Heart left ventricle (tissue), 16 donors: ENCODE data around the gene TOX2. TPM values are rescaled to one million over a fixed set of nuclear protein-coding genes. Genes with fewer than 3 reads are reported as not detected.

Source experiments
- ATAC-seq, 4 donors: fragments of 200-7000 bp; cut with Tn5 transposase; one replicate each; pipeline ENCODE4 v1.9.1; 2020 to 2022; ENCODE audit warnings: moderate library complexity in 4 of 4, mild to moderate bottlenecking in 3 of 4, moderate number of reproducible peaks in 1 of 4
- DNase-seq, 5 donors: peaks; one replicate each; pipeline ENCODE4 v3.0.0-alpha.2; 2020
- H3K27ac ChIP-seq, 12 donors: fragments of 200-600 bp; sonication (generic) in 4 of 12; one replicate each; pipeline versions ENCODE4 v1.5.0 to v1.8.0; 2016 to 2022; ENCODE audit warnings: mild to moderate bottlenecking in 2 of 12
- H3K27me3 ChIP-seq, 9 donors: fragments of 200-600 bp; sonication (generic) in 2 of 9; one replicate each; pipeline versions ENCODE4 v1.5.1 to v1.8.0; 2016 to 2022; ENCODE audit warnings: mild to moderate bottlenecking in 3 of 9
- H3K36me3 ChIP-seq, 9 donors: fragments of 200-600 bp; sonication (generic) in 2 of 9; one replicate each; pipeline versions ENCODE4 v1.5.0 to v1.8.0; 2018 to 2022; ENCODE audit warnings: mild to moderate bottlenecking in 2 of 9
- H3K4me1 ChIP-seq, 12 donors: fragments of 200-600 bp; sonication (generic) in 4 of 12; one replicate each; pipeline versions ENCODE4 v1.5.0 to v1.8.0; 2016 to 2022; ENCODE audit warnings: mild to moderate bottlenecking in 3 of 12
- H3K4me3 ChIP-seq, 12 donors: fragments of 200-600 bp; sonication (generic) in 4 of 12; one replicate each; pipeline versions ENCODE4 v1.5.0 to v1.8.0; 2017 to 2022; ENCODE audit warnings: mild to moderate bottlenecking in 9 of 12, moderate library complexity in 4 of 12
- H3K9me3 ChIP-seq, 12 donors: fragments of 200-600 bp; sonication (generic) in 4 of 12; one replicate each; pipeline versions ENCODE4 v1.5.0 to v1.8.0; 2016 to 2022; ENCODE audit warnings: mild to moderate bottlenecking in 1 of 12
- CTCF ChIP-seq, 12 donors: fragments of 200-600 bp; sonication (generic) in 4 of 12; IDR thresholded peaks; one replicate each; pipeline versions ENCODE4 v1.5.0 to v1.8.0; 2018 to 2022; ENCODE audit warnings: antibody characterized with exemption in 12 of 12, mild to moderate bottlenecking in 5 of 12
- POLR2A ChIP-seq, 2 donors: fragments of 450-650 bp; IDR thresholded peaks; one replicate each; pipeline ENCODE4 v1.6.1; 2017; ENCODE audit warnings: antibody characterized with exemption in 2 of 2, mild to moderate bottlenecking in 2 of 2, moderate library complexity in 2 of 2
- WGBS, 4 donors: extraction: QIAGEN DNeasy Blood & Tissue Kit in 2 of 4; methylation state at CpG; one replicate each; pipeline versions ENCODE4 v1.1.5 to v1.1.7; 2013 to 2018; 5-methylcytosine and 5-hydroxymethylcytosine counted together
- intact Hi-C, 10 donors: fragments of 100-400 bp; cut with DNase I; formaldehyde crosslinking; loops; one replicate each; pipeline versions ENCODE4 v1.11.1 to v1.14.2; 2022
- polyA plus RNA-seq, 2 donors: library from polyadenylated mRNA; stranded (reverse); fragments of 200-250 nt; gene quantifications; one replicate each; pipeline ENCODE4 v1.2.3, GENCODE V29; 2013
- total RNA-seq, 9 donors: library from RNA; depleted of rRNA in 2 of 9; stranded (reverse); fragments of >200 nt in 2 of 9; fragmentation: NEBNext Ultra II Directional in 3 of 9; extraction: Animal tissue kit (Norgen Biotek cat#: 25700) in 3 of 9; gene quantifications; one replicate each; pipeline versions ENCODE4 v1.1.0 to v1.2.4, GENCODE V29; 2016 to 2023
- donor health status: ischemic (EF 13 %, LVEDD 7.1; RV severe dilation, severe dysfunction).
- donor health status: healthy with polysubstance abuse.
- donor health status: DM: no; HTN: yes; CAD: no.
- donor health status: DM: no; HTN: no; CAD: no.
- donor health status: ischemic (EF 25% LVEDD 6.9; RV normal size, moderate dysfunction).
- donor health status: ischemic (EF 25% LVEDD 5.7; RV mildly dilated, moderate dysfunction).
- donor health status: healthy.
- donor health status: DM: yes; HTN: yes; CAD: no.
- donor health status: ischemic (EF 35%, LVEDD 5.7; RV mildly dilated, moderate dysfunction).
- donor health status: nonischemic (EF 11% LVEDD 7.7; RV severe dilation, severe dysfunction).
- donor health status: DM: yes; HTN: yes; CAD: no.
- donor health status: PGD.
- donor health status: ischemic (EF 29% LVEDD 5.4; RV normal size, mild dysfunction).
- donor health status: nonischemic (EF 23%, LVEDD 6.1; RV moderate dilation, normal function).

TOX2 gene
- total and polyA plus RNA-seq, 11 donors, result 0.53 to 3.0 (median 0.91) TPM

- no peaks in the 10 kb centered on the region for H3K36me3 ChIP-seq
- WGBS, 4 donors, result 63 to 73% (median 67%) methylated on average over 14 of the region's 14 CpGs
- H3K4me3 ChIP-seq, result no peak overlapping the region
- H3K9me3 ChIP-seq, result no peaks in the 10 kb centered on the region
- no peak overlapping the region for H3K27ac ChIP-seq
- peaks cover 0 to 6% (median 0%) of the 10 kb centered on the region in 9 donors for H3K27me3 ChIP-seq
- H3K4me1 ChIP-seq, result no peaks in the 10 kb centered on the region
- ATAC-seq (no peak), DNase-seq (no peak)
- intact Hi-C loops, result no loop called here
- TF ChIP-seq POLR2A (IDR thresholded peaks at IDR 0.05), result no peak
- no peak for TF ChIP-seq CTCF (IDR thresholded peaks at IDR 0.05)
These were observed 114.5 kb downstream of the TOX2 start for GRCh38 chr20:44028868-44029847.

GRCh38 chr20:44029848-44030230, 115.2 kb downstream of the TOX2 start:
- DNase-seq (no peak), ATAC-seq (no peak)
- TF ChIP-seq CTCF (IDR thresholded peaks at IDR 0.05), result no peak
- no peak for TF ChIP-seq POLR2A (IDR thresholded peaks at IDR 0.05)

GRCh38 chr20:44030394-44030793, 115.7 kb downstream of the TOX2 start:
- DNase-seq (no peak), ATAC-seq (no peak)
- H3K9me3 ChIP-seq, result no peaks in the 10 kb centered on the region

More at GRCh38 chr20:44029848-44030230, 115.2 kb downstream of the TOX2 start:
- Histone ChIP-seq H3K27me3 (peaks cover 0 to 6% (median 0%) of the 10 kb centered on the region in 9 donors), H3K4me3 (no peak overlapping the region), H3K36me3 (no peaks in the 10 kb centered on the region), H3K27ac (no peak overlapping the region), H3K4me1 (no peaks in the 10 kb centered on the region), H3K9me3 (no peaks in the 10 kb centered on the region)
- intact Hi-C loops, result no loop called here
- 80 to 83% (median 81%) methylated on average over 4 of the region's 4 CpGs for WGBS, 4 donors

More at GRCh38 chr20:44030394-44030793, 115.7 kb downstream of the TOX2 start:
- TF ChIP-seq POLR2A (IDR thresholded peaks at IDR 0.05) (no peak), CTCF (IDR thresholded peaks at IDR 0.05) (no peak)
- intact Hi-C loops, result no loop called here
- Histone ChIP-seq H3K27me3 (peaks cover 0 to 2% (median 0%) of the 10 kb centered on the region in 9 donors), H3K27ac (no peak overlapping the region), H3K4me1 (no peaks in the 10 kb centered on the region), H3K4me3 (no peak overlapping the region), H3K36me3 (no peaks in the 10 kb centered on the region)
- WGBS, 4 donors, result 76 to 87% (median 82%) methylated on average over 2 of the region's 2 CpGs
